Measurements from ENCODE around the gene GNE.

DNA sequence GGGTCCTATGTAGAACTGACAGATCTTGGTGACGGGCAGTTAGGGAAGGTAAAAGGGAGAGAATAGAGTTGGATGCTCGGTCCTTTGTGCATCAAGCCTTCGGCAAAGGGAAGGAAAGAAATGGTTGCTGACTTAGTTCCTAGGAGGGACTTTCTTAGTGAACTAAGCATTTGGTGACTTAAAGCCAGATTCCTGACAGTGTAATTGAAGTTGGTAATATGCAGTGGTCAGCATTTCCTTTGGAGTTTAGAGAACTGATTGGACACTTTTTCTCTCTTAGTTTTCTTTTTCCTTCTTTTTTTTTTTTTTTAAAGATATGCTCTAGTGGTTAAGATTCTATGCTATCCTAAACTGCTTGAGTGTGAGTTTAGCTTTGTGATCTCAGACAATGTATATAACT, 65.2 kb downstream of the GNE start:
- TF ChIP-seq, protein P1, sequence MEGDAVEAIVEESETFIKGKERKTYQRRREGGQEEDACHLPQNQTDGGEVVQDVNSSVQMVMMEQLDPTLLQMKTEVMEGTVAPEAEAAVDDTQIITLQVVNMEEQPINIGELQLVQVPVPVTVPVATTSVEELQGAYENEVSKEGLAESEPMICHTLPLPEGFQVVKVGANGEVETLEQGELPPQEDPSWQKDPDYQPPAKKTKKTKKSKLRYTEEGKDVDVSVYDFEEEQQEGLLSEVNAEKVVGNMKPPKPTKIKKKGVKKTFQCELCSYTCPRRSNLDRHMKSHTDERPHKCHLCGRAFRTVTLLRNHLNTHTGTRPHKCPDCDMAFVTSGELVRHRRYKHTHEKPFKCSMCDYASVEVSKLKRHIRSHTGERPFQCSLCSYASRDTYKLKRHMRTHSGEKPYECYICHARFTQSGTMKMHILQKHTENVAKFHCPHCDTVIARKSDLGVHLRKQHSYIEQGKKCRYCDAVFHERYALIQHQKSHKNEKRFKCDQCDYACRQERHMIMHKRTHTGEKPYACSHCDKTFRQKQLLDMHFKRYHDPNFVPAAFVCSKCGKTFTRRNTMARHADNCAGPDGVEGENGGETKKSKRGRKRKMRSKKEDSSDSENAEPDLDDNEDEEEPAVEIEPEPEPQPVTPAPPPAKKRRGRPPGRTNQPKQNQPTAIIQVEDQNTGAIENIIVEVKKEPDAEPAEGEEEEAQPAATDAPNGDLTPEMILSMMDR (IDR thresholded peaks at IDR 0.05): no peak
- no peak for TF ChIP-seq POLR2A (IDR thresholded peaks at IDR 0.05)
